ENCODE data around the gene SPCS2. TPM values are rescaled to one million over a fixed set of nuclear protein-coding genes. Genes with fewer than 3 reads are reported as not detected.
A peak's percentile ranks its signal among the peaks of the same experiment; 100 is the strongest.
"Not testable (repeated sequence)": the region's sequence is repeated elsewhere in the genome, so short reads cannot be mapped to it uniquely, and the experiment has no call there.

SPCS2 gene
- total and polyA plus RNA-seq, 12 donors, result 78.4 to 143 (median 107) TPM

GRCh38 chr11:75014129-75014528 lies 65.1 kb downstream of the SPCS2 start:
- peak in 2 of 9 donors; percentile 10 to 18 for TF ChIP-seq CTCF (IDR thresholded peaks at IDR 0.05)
- peak in 1 of 2 donors; percentile 23 for DNase-seq
- 9 to 12% methylated on average over 1 of the region's 1 CpG for WGBS, 2 donors
- intact Hi-C loops (cut with DNase I), result no loop called here
- H3K4me3 ChIP-seq, result no peak overlapping the region
- H3K4me1 ChIP-seq, result peaks cover 0 to 28% (median 5%) of the 10 kb centered on the region in 9 donors
- H3K36me3 ChIP-seq, result peaks cover 0 to 31% (median 0%) of the 10 kb centered on the region in 9 donors
- H3K27me3 ChIP-seq, result no peaks in the 10 kb centered on the region
- peak overlapping the region in 7 of 10 donors; percentile 15 to 71 (median 58) for H3K27ac ChIP-seq
- peaks cover 0 to 6% (median 0%) of the 10 kb centered on the region in 11 donors for H3K9me3 ChIP-seq
- peak; percentile 50 to 89 (median 82) for ATAC-seq

- H3K4me3 ChIP-seq; H3K27me3 ChIP-seq; H3K9me3 ChIP-seq; H3K36me3 ChIP-seq; DNase-seq; intact Hi-C loops (cut with DNase I); ATAC-seq; H3K27ac ChIP-seq: not testable (repeated sequence)
- WGBS, 2 donors, result 94 to 95% methylated on average over 3 of the region's 3 CpGs
- peaks cover 0 to 25% (median 4%) of the 10 kb centered on the region in 9 donors for H3K4me1 ChIP-seq
These were observed 70.1 kb downstream of the SPCS2 start for GRCh38 chr11:75019200-75019599.

- intact Hi-C loops (cut with DNase I), result loop anchor here in 6 of 10 donors (5.0 to 10.0 kb wide), 5 partner anchors 114 to 227 kb away; no protein-coding TSS in a partner anchor
- H3K4me1 ChIP-seq, result peaks cover 0 to 21% (median 4%) of the 10 kb centered on the region in 9 donors
- not testable (repeated sequence) for H3K9me3 ChIP-seq, H3K27ac ChIP-seq, H3K36me3 ChIP-seq, H3K27me3 ChIP-seq, H3K4me3 ChIP-seq, DNase-seq, ATAC-seq
- WGBS, 2 donors, result 70 to 84% methylated on average over 5 of the region's 5 CpGs
These were observed 71.3 kb downstream of the SPCS2 start for GRCh38 chr11:75020328-75020727.

- Histone ChIP-seq H3K9me3 (peaks cover 0 to 6% (median 0%) of the 10 kb centered on the region in 11 donors), H3K4me1 (peaks cover 0 to 21% (median 4%) of the 10 kb centered on the region in 9 donors), H3K27me3 (no peaks in the 10 kb centered on the region), H3K36me3 (no peaks in the 10 kb centered on the region), H3K4me3 (no peak overlapping the region), H3K27ac (peak overlapping the region in 3 of 10 donors; percentile 5 to 60 (median 38))
- ATAC-seq (peak in 2 of 8 donors; percentile 5 to 17), DNase-seq (no peak)
- WGBS, 2 donors, result 88 to 93% methylated on average over 3 of the region's 3 CpGs
- no peak for TF ChIP-seq CTCF (IDR thresholded peaks at IDR 0.05)
- intact Hi-C loops (cut with DNase I), result loop anchor here in 7 of 10 donors (2.0 to 10.0 kb wide), 6 partner anchors 113 to 227 kb away; no protein-coding TSS in a partner anchor
These were observed 73.2 kb downstream of the SPCS2 start for GRCh38 chr11:75022296-75022695.

GRCh38 chr11:75022759-75023396 lies 73.8 kb downstream of the SPCS2 start:
- H3K36me3 ChIP-seq, result no peaks in the 10 kb centered on the region
- TF ChIP-seq CTCF (IDR thresholded peaks at IDR 0.05), result peak; percentile 81 to 97 (median 94)
- H3K27ac ChIP-seq, result peak overlapping the region in 3 of 10 donors; percentile 5 to 60 (median 38)
- peaks cover 0 to 6% (median 0%) of the 10 kb centered on the region in 11 donors for H3K9me3 ChIP-seq
- intact Hi-C loops (cut with DNase I), result loop anchor here in 8 of 10 donors (1.0 to 10.0 kb wide), 7 partner anchors 112 to 226 kb away; no protein-coding TSS in a partner anchor
- ATAC-seq (peak; percentile 67 to 95 (median 92)), DNase-seq (peak; percentile 75 to 79)
- no peak overlapping the region for H3K4me3 ChIP-seq
- WGBS, 2 donors, result 50% methylated on average over 5 of the region's 5 CpGs
- peaks cover 0 to 21% (median 4%) of the 10 kb centered on the region in 9 donors for H3K4me1 ChIP-seq
- no peaks in the 10 kb centered on the region for H3K27me3 ChIP-seq
